SK-N-MC (cell line): ENCODE results near the gene TOP3B.

ENCODE experiments used
- DNase-seq: peaks from one replicate; pipeline ENCODE4 v3.0.0-alpha.2; 2011; ENCODE audit warnings: low read depth, low spot score
- H3K27ac ChIP-seq: fragments of 200-600 bp; sonication (generic); 2 replicates; pipeline ENCODE4 v1.5.1; 2016; ENCODE audit warnings: mixed run types
- H3K36me3 ChIP-seq: fragments of 200-600 bp; sonication (generic); 2 replicates; pipeline ENCODE4 v1.6.1; 2017; ENCODE audit warnings: antibody characterized with exemption, low read length, mixed read lengths; ENCODE audit not compliant: insufficient read depth
- H3K4me3 ChIP-seq: fragments of 200-600 bp; sonication (generic); 2 replicates; pipeline ENCODE4 v1.5.1; 2016
- H3K9ac ChIP-seq: fragments of 200-600 bp; sonication (generic); 2 replicates; pipeline ENCODE4 v1.8.0; 2017; ENCODE audit warnings: mixed run types, mixed read lengths; ENCODE audit not compliant: insufficient read length
- H3K9me3 ChIP-seq: fragments of 200-600 bp; sonication (generic); 2 replicates; pipeline ENCODE4 v1.6.1; 2017; ENCODE audit warnings: low read depth, mild to moderate bottlenecking, antibody characterized with exemption, low read length, moderate library complexity, mixed read lengths
- EZH2 ChIP-seq: fragments of 200-600 bp; sonication (generic); IDR thresholded peaks from one replicate; pipeline ENCODE4 v1.6.1; 2017; ENCODE audit warnings: antibody characterized with exemption
- FOXP2 ChIP-seq: optimal IDR thresholded peaks from 2 replicates; pipeline ENCODE3; 2011; ENCODE audit warnings: mild to moderate bottlenecking, moderate library complexity; ENCODE audit not compliant: insufficient read depth; ENCODE audit errors: extremely low read length, control extremely low read depth
- POLR2AphosphoS5 ChIP-seq: IDR thresholded peaks from 2 replicates; pipeline ENCODE4 v1.6.1; 2012; ENCODE audit warnings: mild to moderate bottlenecking, low read depth, low read length, borderline replicate concordance

Gene TOP3B

DNA sequence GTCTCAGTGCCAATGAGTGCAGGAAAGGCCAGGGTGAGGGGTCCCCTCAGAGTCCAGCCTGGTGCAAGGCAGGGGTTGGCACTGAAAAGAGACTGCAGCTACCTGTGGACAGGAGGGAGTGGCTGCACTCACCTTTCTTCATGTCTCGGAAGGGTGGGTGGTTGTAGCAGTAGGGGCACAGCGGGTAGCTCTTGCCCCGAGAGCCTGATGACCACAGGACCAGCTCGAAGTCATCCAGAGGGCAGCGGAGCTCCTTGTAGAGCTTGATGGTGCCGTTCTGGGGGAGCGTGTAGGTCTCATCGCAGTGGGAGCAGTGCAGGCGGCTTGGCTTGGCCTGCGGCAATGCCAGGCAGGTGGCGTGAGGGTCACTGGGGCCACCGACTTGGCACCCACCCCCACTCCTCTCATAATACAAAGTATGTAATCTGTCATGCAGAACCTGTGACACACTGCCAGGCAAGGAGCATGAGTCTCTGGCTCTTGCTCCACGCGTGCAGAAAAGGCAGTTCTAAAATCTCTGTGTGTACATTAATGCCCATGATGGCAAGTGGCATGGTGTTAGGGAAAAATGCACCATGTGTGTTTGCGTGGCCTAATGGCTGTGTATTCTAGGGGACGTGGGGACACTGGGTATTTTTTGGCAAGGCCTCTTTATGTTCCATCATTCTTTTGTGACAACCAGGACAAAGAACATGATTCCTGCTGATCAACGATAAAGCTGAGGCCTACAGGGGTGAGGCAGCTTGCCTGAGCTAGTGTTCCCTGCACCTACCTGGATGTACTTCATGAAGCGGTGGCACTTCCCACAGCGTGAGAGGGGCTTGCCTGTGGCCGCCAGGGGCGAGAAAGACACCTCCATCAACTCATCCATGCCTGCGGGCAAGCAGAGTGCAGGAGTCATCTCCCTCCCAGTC lies 24.0 kb downstream of the TOP3B start:
- Histone ChIP-seq H3K9me3 (no peaks in the 10 kb centered on the region), H3K9ac (no peak overlapping the region), H3K36me3 (peaks cover 9% of the 10 kb centered on the region; the same call in 1 of the 2 replicates), H3K27ac (no peak overlapping the region), H3K4me3 (no peak overlapping the region)
- TF ChIP-seq FOXP2 (no peak), EZH2 (no peak), POLR2AphosphoS5 (no peak)
- no peak for DNase-seq

DNA sequence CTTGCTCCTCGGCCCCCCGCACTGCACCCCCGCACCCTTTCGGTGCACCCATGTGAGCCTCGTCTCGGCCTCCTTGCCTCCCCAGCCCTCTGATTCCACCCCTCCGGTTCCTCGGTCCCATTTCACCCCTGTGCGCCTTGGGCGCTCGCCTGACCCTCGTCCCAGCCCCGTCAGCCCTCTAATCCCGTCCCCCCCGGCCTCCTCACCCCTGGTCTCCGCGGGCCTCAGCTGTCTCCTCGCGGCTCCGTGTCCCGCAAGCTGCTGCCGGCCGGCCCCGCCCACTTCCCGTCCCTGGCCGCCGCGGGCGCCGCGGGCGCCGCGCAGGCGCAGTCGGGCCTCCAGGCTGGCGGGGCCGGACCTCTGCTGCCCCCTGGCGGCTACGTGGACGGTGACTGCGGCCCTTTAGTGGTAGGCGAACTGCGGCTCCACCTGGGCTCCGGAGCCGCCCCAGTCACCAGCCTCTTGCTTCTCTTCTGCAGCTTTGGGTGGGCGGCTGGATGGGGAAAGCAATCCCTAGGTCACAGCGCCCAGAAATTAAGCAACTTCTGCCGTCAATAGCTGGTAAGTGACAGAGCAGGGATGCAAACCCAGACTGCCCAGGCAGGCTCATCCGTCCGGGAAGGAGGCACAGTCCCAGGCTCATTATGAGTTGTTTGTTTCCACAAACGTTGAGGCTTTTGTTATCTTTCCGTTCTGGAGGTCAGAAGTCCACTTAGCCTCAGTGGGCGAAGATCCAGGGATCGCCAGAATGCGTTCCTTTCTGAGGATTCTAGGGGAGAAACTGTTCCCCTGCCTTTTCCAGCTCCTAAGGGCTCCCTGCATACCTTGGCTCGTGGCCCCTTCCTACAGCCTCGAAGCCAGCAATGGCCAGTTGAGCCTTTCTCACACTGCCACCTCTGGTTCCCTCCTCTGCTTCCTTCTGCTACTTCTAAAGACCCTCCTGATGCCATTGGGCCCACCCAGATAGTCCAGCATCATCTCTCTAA lies 29.7 kb downstream of the TOP3B start, which contains the start of gene PPM1F:
PPM1F (minus strand) TSS at position 263 of the 986 bp plus-strand sequence. CDS start 6,800 bp downstream, outside the sequence.
- Histone ChIP-seq H3K9me3 (no peaks in the 10 kb centered on the region), H3K4me3 (peak within 1 kb of the TSS; percentile 86), H3K9ac (peak within 1 kb of the TSS; percentile 78), H3K36me3 (no peaks in the 10 kb centered on the region), H3K27ac (no peak within 1 kb of the TSS)
- DNase-seq: no peak
- TF ChIP-seq EZH2 (no peak), POLR2AphosphoS5 (peak; percentile 62; the same call in 1 of the 2 replicates), FOXP2 (no peak)

DNA sequence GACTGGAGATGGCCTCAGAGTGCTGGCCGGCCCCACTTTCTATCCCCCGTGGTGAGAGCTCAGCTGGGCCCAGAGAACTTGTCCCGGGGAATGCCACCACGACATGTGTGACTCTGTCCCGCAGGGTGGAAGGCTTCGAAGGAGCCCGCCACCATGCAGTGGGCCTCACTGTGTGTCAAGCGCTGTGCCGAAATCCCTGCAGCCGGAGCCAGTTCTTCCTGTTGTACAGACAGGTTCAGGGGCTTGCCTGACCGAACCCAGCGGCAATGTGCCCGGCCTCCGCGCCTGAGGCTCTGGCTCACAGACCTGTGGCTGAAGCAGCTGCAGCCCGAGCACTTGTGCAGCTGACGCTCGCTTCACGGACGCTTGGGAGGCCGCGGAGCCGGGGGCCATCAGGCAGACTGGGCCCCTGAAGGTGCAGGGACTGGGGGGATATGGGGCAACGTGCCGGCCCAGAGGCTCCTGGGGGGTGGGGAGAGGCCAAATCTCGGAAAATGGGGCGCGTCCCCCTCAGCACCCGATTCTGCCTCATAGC lies 30.6 kb downstream of the TOP3B start:
- Histone ChIP-seq H3K9ac (peak overlapping the region; percentile 78), H3K36me3 (no peaks in the 10 kb centered on the region), H3K4me3 (peak overlapping the region; percentile 86), H3K9me3 (no peaks in the 10 kb centered on the region), H3K27ac (no peak overlapping the region)
- no peak for TF ChIP-seq FOXP2
- TF ChIP-seq POLR2AphosphoS5: no peak
- no peak for TF ChIP-seq EZH2
- DNase-seq: no peak

DNA sequence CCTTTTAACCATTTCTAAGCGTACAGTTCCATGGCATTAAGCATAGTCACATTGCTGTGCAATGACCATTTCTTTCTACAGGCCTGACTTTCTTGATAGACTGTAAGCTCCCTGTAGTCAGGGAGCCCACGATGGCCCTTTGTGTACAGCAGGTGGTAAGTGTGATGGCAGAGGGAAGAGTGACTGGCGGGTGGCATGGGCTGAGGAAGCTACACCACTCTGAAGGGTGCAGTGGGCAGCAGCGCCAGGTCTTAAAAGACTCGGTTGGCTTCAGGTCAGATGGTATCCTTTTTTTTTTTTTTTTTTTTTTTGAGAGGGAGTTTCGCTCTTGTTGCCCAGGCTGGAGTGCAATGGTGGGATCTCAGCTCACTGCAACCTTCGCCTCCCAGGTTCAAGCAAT lies 31.5 kb downstream of the TOP3B start:
- TF ChIP-seq FOXP2 (no peak), EZH2 (no peak), POLR2AphosphoS5 (no peak)
- no peak for DNase-seq
- Histone ChIP-seq H3K4me3 (no peak overlapping the region), H3K27ac (no peak overlapping the region), H3K36me3 (no peaks in the 10 kb centered on the region), H3K9me3 (no peaks in the 10 kb centered on the region), H3K9ac (no peak overlapping the region)

DNA sequence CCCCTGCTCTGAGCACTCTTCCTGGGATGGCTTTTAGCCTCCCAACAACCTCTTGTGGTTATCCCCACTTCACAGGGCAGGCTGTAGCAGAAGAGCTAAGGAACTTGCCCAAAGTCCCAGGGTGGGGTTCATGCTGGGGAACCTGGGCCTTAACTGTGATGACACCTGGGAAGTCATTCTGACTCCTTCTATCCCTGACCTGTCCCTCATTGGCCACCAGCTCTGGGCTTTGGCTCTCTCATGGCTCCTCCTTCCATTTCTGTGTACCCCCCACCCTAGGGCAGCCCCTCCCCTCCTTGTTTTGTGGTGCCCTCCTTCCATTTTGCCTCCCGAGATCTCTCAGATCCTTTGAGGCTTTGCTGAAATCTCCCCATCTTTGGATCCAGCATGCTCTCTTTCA lies 32.6 kb downstream of the TOP3B start:
- H3K9ac ChIP-seq: no peak overlapping the region
- no peak overlapping the region for H3K4me3 ChIP-seq
- no peak for DNase-seq
- no peak for TF ChIP-seq EZH2
- TF ChIP-seq POLR2AphosphoS5: no peak
- TF ChIP-seq FOXP2: no peak
- H3K36me3 ChIP-seq: no peaks in the 10 kb centered on the region
- no peak overlapping the region for H3K27ac ChIP-seq
- no peaks in the 10 kb centered on the region for H3K9me3 ChIP-seq

DNA sequence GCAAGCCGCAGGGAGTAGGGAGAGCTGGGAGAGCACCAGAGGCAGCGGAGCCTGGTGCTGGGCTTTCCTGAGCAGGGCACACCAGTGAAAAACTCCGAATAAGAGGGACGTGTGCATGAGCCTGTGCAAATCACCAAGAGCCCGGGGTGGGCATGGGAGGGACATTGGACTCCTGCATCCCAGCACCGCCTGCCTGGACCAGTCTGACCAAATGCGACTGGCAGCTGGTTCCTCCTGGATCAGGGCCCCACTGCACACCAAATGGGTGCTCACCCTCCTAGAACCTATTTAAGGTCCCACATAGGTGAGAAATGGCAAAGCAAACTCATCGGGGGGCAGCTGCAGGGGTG lies 33.0 kb downstream of the TOP3B start:
- Histone ChIP-seq H3K27ac (no peak overlapping the region), H3K36me3 (no peaks in the 10 kb centered on the region), H3K4me3 (no peak overlapping the region), H3K9me3 (no peaks in the 10 kb centered on the region), H3K9ac (no peak overlapping the region)
- TF ChIP-seq FOXP2: no peak
- no peak for TF ChIP-seq EZH2
- no peak for TF ChIP-seq POLR2AphosphoS5
- no peak for DNase-seq

DNA sequence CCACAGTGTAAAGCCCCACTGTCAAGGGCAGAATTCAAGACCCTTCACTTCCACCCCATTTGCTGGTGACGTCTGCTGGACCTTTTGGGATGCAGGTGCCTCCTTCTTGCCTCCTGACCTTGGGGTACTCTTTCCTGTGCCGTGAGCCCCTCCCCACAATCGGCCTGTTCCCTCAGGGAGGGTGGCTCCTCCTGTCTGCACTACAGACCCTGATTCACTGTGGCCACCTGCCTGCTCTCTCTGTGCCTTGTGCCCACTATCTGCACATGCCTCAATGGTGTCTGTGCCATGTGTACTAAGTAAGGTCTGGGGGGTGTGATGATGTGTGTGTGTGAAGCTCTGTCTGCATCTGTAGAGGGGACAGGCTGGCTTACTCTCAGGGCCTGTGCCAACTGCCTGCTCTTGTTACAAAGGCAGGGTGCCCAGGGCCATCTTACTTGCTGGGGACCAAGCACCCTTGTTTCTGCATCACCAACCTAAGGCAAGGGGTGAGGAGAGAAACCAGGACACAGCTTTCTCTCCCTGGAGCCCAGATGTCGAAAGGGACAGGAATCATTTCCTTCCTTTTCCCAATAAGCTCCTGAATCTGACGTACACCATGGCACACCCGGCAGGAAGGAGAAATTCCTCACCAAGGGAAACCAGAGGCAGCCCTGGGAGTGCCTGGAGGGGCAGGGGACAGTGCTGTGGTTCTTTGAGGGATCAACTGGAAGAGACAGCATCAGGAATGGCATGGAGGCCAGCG lies 33.6 kb downstream of the TOP3B start:
- no peak overlapping the region for H3K27ac ChIP-seq
- no peaks in the 10 kb centered on the region for H3K36me3 ChIP-seq
- H3K4me3 ChIP-seq: no peak overlapping the region
- no peaks in the 10 kb centered on the region for H3K9me3 ChIP-seq
- no peak overlapping the region for H3K9ac ChIP-seq
- no peak for TF ChIP-seq FOXP2
- no peak for TF ChIP-seq POLR2AphosphoS5
- no peak for TF ChIP-seq EZH2
- DNase-seq: no peak
